GM12892 (cell line): ENCODE results near the gene IPO11.

Experiments used
- POLR2A ChIP-seq: IDR thresholded peaks from 2 replicates; pipeline ENCODE4 v1.6.1; 2011; ENCODE audit warnings: low read depth, low read length, control low read depth
- POLR2AphosphoS5 ChIP-seq: IDR thresholded peaks from 2 replicates; pipeline ENCODE4 v1.6.1; 2011; ENCODE audit warnings: low read depth, low read length, control low read depth
- TAF1 ChIP-seq: IDR thresholded peaks from 2 replicates; pipeline ENCODE4 v1.6.1; 2011; ENCODE audit warnings: low read depth, mild to moderate bottlenecking, control low read depth, low read length, borderline replicate concordance

DNA sequence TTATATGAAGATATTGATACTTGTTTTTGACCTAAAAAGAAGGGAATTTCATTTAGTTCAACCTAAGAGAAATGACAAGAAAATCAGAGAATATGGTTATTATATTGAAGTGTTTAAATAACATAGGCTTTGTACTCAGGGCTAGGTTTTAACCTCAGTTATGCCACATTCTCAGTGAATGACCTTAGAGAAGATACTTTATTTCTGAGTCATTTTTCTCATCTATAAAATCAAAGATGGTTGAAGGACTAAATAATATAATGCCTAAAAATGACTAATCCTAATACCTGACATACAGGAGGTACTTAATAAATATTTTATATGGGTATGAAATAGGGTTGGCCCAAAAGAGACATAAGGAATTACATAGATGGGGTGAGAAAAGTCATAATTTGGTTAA is 41.2 kb upstream of the IPO11 start:
- no peak for TF ChIP-seq POLR2AphosphoS5
- TF ChIP-seq POLR2A = no peak
- TF ChIP-seq TAF1 = no peak
